ENCODE measurements around the gene TNFRSF17.
"Not testable (repeated sequence)": the region's sequence is repeated elsewhere in the genome, so short reads cannot be mapped to it uniquely, and the experiment has no call there.

TNFRSF17 gene

DNA sequence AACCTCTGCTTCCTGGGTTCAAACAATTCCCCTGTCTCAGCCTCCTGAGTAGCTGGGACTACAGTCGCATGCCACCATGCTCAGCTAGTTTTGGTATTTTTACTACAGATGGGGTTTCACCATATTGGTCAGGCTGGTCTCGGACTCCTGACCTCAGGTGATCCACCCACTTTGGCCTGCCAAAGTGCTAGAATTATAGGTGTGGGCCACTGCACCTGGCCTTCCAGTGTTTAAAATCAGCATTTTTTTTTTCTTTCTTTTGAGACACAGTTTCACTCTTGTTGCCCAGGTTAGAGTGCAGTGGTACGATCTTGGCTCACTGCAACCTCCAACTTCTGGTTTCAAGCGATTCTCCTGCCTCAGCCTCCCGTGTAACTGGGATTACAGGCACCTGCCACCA lies 5.3 kb downstream of the TNFRSF17 start:
- not testable (repeated sequence) for DNase-seq (ENCODE audit: low read depth in 2 of 2)

DNA sequence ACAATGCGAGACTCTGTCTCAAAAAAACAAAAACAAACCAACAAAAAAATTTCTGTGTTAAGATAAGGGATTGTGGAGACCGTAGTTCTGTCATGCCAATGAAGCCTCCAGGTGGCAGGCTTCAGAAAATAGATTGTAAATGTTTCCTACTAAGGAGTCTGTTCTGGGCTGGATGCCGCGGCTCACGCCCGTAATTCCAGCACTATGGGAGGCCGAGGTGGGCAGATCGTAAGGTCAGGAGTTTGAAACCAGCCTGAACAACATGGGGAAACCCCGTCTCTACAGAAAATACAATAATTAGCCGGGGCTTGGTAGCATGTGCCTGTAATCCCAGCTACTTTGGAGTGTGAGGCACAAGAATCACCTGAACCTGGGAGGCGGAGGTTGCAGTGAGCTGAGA lies 7.1 kb downstream of the TNFRSF17 start:
- DNase-seq (ENCODE audit: low read depth in 2 of 2), result no peak

DNA sequence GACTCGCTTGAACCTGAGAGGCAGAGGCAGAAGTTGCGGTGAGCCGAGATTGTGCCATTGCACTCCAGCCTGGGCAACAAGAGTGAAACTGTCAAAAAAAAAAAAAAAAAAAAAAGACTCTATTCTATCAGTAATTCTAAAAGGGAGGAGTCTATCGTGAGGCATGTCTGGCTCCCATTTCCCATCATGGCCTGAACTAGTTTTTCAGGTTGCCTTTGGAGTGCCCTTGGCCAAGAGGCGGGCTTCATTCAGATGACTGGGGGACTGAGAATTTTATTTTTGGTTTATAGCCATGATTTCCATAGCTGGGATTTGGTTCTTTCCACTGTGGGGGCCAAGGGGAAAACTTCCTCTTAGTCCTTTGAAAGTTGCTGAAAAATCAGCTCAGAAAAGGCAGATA lies 8.1 kb downstream of the TNFRSF17 start:
- DNase-seq (ENCODE audit: low read depth in 2 of 2), result no peak

- DNase-seq (ENCODE audit: low read depth in 2 of 2), result peak in 1 of 2 donors; percentile 1
Measured at GRCh38 chr16:11976850-11977375, 11.9 kb downstream of the TNFRSF17 start.

GRCh38 chr16:11977376-11978041 lies 12.5 kb downstream of the TNFRSF17 start:
- DNase-seq (ENCODE audit: low read depth in 2 of 2), result no peak

DNA sequence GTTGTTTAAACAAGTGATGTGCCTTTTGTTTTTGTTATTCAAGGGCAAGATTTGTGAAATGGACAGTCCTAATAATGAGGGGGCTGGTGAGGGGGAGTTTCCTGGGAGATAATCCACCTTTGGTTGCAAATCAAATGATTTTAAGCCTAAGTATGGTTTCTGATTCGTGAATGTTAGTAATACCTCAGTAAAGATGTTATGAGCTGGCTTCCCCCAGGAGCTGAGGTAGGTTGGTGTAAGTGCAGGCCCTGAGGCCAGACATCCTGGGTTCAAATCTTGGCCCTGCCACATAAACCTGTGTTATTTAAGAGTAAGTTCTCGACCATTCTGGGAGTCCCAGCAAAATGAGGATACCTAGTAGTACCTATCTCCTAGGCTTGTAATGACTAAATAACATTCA lies 13.1 kb downstream of the TNFRSF17 start:
- DNase-seq (ENCODE audit: low read depth in 2 of 2), result no peak

DNA sequence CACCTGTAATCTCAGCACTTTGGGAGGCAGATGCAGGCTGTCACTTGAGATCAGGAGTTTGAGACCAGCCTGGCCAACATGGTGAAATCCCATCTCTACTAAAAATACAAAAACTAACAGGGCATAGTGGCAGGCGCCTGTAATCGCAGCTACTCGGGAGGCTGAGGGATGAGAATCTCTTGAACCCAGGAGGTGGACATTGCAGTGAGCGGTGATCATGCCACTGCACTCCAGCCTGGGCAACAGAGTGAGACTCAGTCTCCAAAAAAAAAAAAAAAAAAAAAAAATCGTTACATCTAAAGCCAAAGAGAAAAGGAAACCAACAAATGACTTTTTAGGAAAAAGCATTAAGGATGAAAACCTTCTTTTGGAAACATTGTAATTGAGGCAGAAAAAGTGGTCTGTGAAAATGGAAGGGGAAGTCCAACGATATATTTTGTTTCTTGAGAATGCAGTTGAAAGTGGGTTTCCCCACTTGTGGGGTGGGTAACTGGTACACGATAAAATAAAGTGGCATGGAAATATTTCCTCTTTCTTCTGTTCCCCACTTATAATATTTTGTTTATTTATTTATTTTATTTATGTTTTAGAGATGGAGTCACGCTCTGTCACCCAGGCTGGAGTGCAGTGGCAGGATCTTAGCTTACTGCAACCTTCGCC lies 14.1 kb downstream of the TNFRSF17 start:
- DNase-seq (ENCODE audit: low read depth in 2 of 2), result no peak

GRCh38 chr16:11980136-11980844 lies 15.3 kb downstream of the TNFRSF17 start:
- no peak for DNase-seq (ENCODE audit: low read depth in 2 of 2)

DNA sequence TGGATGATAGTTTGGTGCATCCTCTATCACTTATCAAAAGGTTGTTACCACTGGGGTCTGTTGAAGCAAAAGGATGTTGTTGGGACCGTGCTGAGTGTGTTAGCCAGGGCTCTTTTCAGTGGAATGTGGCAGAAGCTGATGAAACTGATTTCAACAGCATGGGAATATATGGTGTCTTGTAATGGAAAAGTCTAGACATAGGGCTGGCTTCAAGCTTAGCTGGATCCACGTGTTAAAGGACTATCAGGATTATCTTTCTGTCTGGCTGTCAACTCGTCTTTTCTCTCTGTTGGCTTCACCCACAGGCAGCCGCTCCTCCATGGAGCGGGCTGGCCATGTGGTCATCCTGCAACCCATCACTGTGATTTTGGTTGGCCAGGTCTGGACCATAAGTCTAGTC lies 20.2 kb downstream of the TNFRSF17 start:
- no peak for DNase-seq (ENCODE audit: low read depth in 2 of 2)

- no peak for DNase-seq (ENCODE audit: low read depth in 2 of 2)
Measured at GRCh38 chr16:11986521-11987057, 21.6 kb downstream of the TNFRSF17 start.

- no peak for DNase-seq (ENCODE audit: low read depth in 2 of 2)
Measured at GRCh38 chr16:11988258-11988978, 23.4 kb downstream of the TNFRSF17 start.

- no peak for DNase-seq (ENCODE audit: low read depth in 2 of 2)
Measured at GRCh38 chr16:11990702-11991390, 25.8 kb downstream of the TNFRSF17 start.

DNA sequence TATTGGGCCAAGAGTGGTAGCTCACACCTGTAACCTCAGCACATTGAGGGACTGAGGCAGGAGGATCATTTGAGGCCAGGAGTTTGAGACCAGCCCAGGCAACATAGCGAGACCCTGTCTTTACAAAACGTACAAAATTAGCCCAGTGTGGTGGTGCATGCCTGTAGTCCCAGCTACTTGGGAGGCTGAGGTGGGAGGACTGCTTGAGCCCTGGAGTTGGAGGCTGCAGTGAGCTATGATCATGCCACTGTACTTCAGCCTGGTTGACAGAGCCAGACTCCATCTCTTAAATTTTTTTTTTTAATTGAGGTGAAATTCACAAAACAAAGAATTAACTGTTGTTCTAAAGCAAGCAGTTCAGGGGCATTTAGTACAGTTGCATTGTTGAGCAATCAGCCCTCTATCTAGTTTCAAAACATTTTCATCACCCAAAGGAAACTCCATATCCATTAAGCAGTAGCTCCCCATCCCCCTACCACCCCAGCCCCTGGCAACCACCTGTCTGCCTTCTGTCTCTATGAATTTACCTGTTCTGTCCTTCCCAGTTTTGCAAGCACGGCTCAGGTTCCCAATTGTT lies 27.1 kb downstream of the TNFRSF17 start:
- no peak for DNase-seq (ENCODE audit: low read depth in 2 of 2)

- no peak for DNase-seq (ENCODE audit: low read depth in 2 of 2)
Measured at GRCh38 chr16:11992586-11993524, 27.8 kb downstream of the TNFRSF17 start.

- no peak for DNase-seq (ENCODE audit: low read depth in 2 of 2)
Measured at GRCh38 chr16:11994143-11995119, 29.4 kb downstream of the TNFRSF17 start.

- DNase-seq (ENCODE audit: low read depth in 2 of 2), result no peak
Measured at GRCh38 chr16:11996433-11997330, 31.7 kb downstream of the TNFRSF17 start.

- DNase-seq (ENCODE audit: low read depth in 2 of 2), result no peak
Measured at GRCh38 chr16:12000032-12000431, 35.0 kb downstream of the TNFRSF17 start.
